HepG2 (cell line): ENCODE measurements around the gene MAN2B2. TPM values are rescaled to one million over a fixed set of nuclear protein-coding genes. Genes with fewer than 3 reads are reported as not detected.

Experiments
- ATAC-seq: fragments of 200-7000 bp; cut with Tn5 transposase; 3 replicates; pipeline ENCODE4 v1.9.1; 2020; ENCODE audit warnings: mild to moderate bottlenecking, moderate library complexity
- BruUV-seq: library from RNA; stranded (reverse); fragments of 400-500 nt; replicated peaks from 2 replicates; lab custom pipeline; 2021; lab: Mats Ljungman, UMichigan
- CTCF ChIA-PET: fragments of 300-600 bp; formaldehyde crosslinking; extraction: SDS; loops from one replicate; lab custom pipeline; 2021; ENCODE audit warnings: low total read pairs, inconsistent platforms, low intra/inter-chr PET ratio; lab: Yijun Ruan, JAX
- POLR2A ChIA-PET: fragments of 350-600 bp; sonication (Branson Sonifier 250); formaldehyde crosslinking; loops from one replicate; lab custom pipeline; 2020; ENCODE audit warnings: antibody characterized with exemption, inconsistent platforms; lab: Yijun Ruan, JAX
- DNase-seq: peaks from one replicate; pipeline ENCODE4 v3.0.0-alpha.2; 2015; ENCODE audit warnings: low spot score
- FAIRE-seq: peaks from 3 replicates; lab custom pipeline; 2011; peaks lifted over from hg19 to GRCh38; lab: Jason Lieb, UNC
- H2AFZ ChIP-seq: one replicate; pipeline ENCODE4 v1.6.1; 2011; ENCODE audit warnings: low read length, inconsistent platforms
- H3K27ac ChIP-seq: fragments of 300-600 bp; 3 replicates; pipeline ENCODE4 v1.8.0; 2011; ENCODE audit warnings: mixed run types, mild to moderate bottlenecking, mixed read lengths, low read length, inconsistent platforms; ENCODE audit not compliant: insufficient read depth; ENCODE audit errors: extremely low read length
- H3K27me3 ChIP-seq, 2 experiments: fragments of 200-600 bp in 1 of 2; 2 replicates in 1 of 2; 3 replicates in 1 of 2; pipeline versions ENCODE4 v1.6.0 to v1.8.0; 2011; ENCODE audit warnings: low read length in 2 of 2, mild to moderate bottlenecking in 2 of 2, moderate library complexity in 2 of 2, inconsistent platforms in 1 of 2; ENCODE audit not compliant: insufficient read depth in 2 of 2, control insufficient read depth in 1 of 2
- H3K36me3 ChIP-seq, 2 experiments: fragments of 200-600 bp in 1 of 2; replicated peaks in 1 of 2; 2 replicates in 1 of 2; 3 replicates in 1 of 2; pipeline versions ENCODE4 v1.5.1 to v1.8.0; 2011; ENCODE audit warnings: low read length in 2 of 2, inconsistent platforms in 1 of 2; ENCODE audit not compliant: insufficient read depth in 2 of 2, control insufficient read depth in 1 of 2
- H3K4me1 ChIP-seq: 2 replicates; pipeline ENCODE4 v1.5.1; 2012; ENCODE audit warnings: low read length, inconsistent platforms; ENCODE audit not compliant: insufficient read depth
- H3K4me2 ChIP-seq: 2 replicates; pipeline ENCODE4 v1.6.0; 2011; ENCODE audit warnings: low read depth, low read length, inconsistent platforms
- H3K4me3 ChIP-seq, 3 experiments: fragments of 200-600 bp in 1 of 3; sonication (generic), shearing (Covaris generic) in 1 of 3; replicated peaks in 1 of 3; 2 replicates each; pipeline ENCODE4 v1.5.1; 2011 to 2016; ENCODE audit warnings: low read length in 3 of 3, inconsistent platforms in 2 of 3, low read depth in 2 of 3, mild to moderate bottlenecking in 2 of 3, control low read depth in 1 of 3, mixed read lengths in 1 of 3; ENCODE audit not compliant: insufficient read depth in 1 of 3
- H3K79me2 ChIP-seq: one replicate; pipeline ENCODE4 v1.6.1; 2011; ENCODE audit warnings: low read length, inconsistent platforms; ENCODE audit not compliant: insufficient read depth
- H3K9ac ChIP-seq: 2 replicates; pipeline ENCODE4 v1.6.0; 2011; ENCODE audit warnings: mild to moderate bottlenecking, low read depth, low read length, inconsistent platforms; ENCODE audit not compliant: insufficient read depth
- H3K9me3 ChIP-seq: 2 replicates; pipeline ENCODE4 v1.5.1; 2012; ENCODE audit warnings: mild to moderate bottlenecking, low read length
- H4K20me1 ChIP-seq: 2 replicates; pipeline ENCODE4 v1.6.0; 2011; ENCODE audit warnings: inconsistent platforms, mild to moderate bottlenecking, low read length, moderate library complexity; ENCODE audit not compliant: insufficient read depth
- CREM ChIP-seq, 2 experiments: sonication (generic) in 1 of 2; formaldehyde crosslinking in 1 of 2; IDR thresholded peaks; 2 replicates each; pipeline versions ENCODE4 v1.4.0 to v1.6.1; 2016 to 2020; ENCODE audit warnings: antibody characterized with exemption in 1 of 2, mild to moderate bottlenecking in 1 of 2, missing genetic modification reagents in 1 of 2
- NR2F6 ChIP-seq, 2 experiments: IDR thresholded peaks; 2 replicates each; pipeline ENCODE4 v1.6.1; 2016; ENCODE audit warnings: antibody characterized with exemption in 1 of 2, mild to moderate bottlenecking in 1 of 2
- STAG1 ChIP-seq: sonication (generic); formaldehyde crosslinking; IDR thresholded peaks from 2 replicates; pipeline ENCODE4 v1.4.0; 2020; ENCODE audit warnings: missing genetic modification reagents
- TCF12 ChIP-seq, 2 experiments: fragments of 450-650 bp in 1 of 2; sonication (generic) in 1 of 2; formaldehyde crosslinking in 1 of 2; IDR thresholded peaks; 2 replicates each; pipeline versions ENCODE4 v1.6.1 to v1.8.0; 2017 to 2022; ENCODE audit warnings: antibody characterized with exemption in 1 of 2, mild to moderate bottlenecking in 1 of 2, missing genetic modification reagents in 1 of 2, moderate library complexity in 1 of 2
- ZFAT ChIP-seq: sonication (generic); formaldehyde crosslinking; conservative IDR thresholded peaks from 2 replicates; pipeline ENCODE4 v1.8.1; 2023; ENCODE audit warnings: missing genetic modification reagents, inconsistent platforms
- ZNF121 ChIP-seq: sonication (generic); formaldehyde crosslinking; IDR thresholded peaks from 2 replicates; pipeline ENCODE4 v1.5.0; 2020; ENCODE audit warnings: mild to moderate bottlenecking, missing genetic modification reagents
- ZNF629 ChIP-seq: sonication (generic); formaldehyde crosslinking; conservative IDR thresholded peaks from 2 replicates; pipeline ENCODE4 v1.5.0; 2020; ENCODE audit warnings: missing genetic modification reagents
- ZNF790 ChIP-seq: sonication (generic); formaldehyde crosslinking; IDR thresholded peaks from 2 replicates; pipeline ENCODE4 v1.8.0; 2022; ENCODE audit warnings: missing genetic modification reagents, mild to moderate bottlenecking, borderline replicate concordance
- WGBS: methylation state at CpG from one replicate; pipeline ENCODE4 v1.1.6; 2017; ENCODE audit warnings: low lambda C conversion rate; 5-methylcytosine and 5-hydroxymethylcytosine counted together
- in situ Hi-C: cut with HindIII; loops from 2 replicates; pipeline ENCODE4 v1.10.0; 2017; ENCODE audit warnings: low pct_unique_long_range_greater_than_20kb; ENCODE audit not compliant: extremely low pct_ligation_motif_present
- intact Hi-C: fragments of 100-400 bp; cut with micrococcal nuclease; formaldehyde crosslinking; loops from one replicate; pipeline ENCODE4 v1.10.0; 2022; ENCODE audit not compliant: unreplicated experiment
- polyA plus RNA-seq, 8 experiments: library from polyadenylated mRNA; depleted of rRNA in 3 of 8; stranded (reverse) in 7 of 8; unstranded in 1 of 8; fragments of >200 nt; fragmentation: Illumina TruSeq in 4 of 8; extraction: Trizol in 4 of 8; gene quantifications; 2 replicates each; pipeline versions ENCODE4 v1.2.1 to v1.2.3, GENCODE V29; 2011 to 2016; ENCODE audit warnings: low read depth in 4 of 8, missing spikeins in 1 of 8, mixed read lengths in 1 of 8; ENCODE audit not compliant: insufficient read depth in 1 of 8
- total RNA-seq, 5 experiments: library from RNA; depleted of rRNA; stranded (reverse); fragments of >200 nt; fragmentation: Illumina TruSeq; extraction: Trizol; gene quantifications; 2 replicates each; pipeline ENCODE4 v1.2.3, GENCODE V29; 2016; ENCODE audit warnings: low read depth in 1 of 5
- TF ChIP-seq, protein P1 (sequence below): sonication (generic); formaldehyde crosslinking; IDR thresholded peaks from 2 replicates; pipeline ENCODE4 v1.9.0; 2022; ENCODE audit warnings: missing genetic modification reagents, mild to moderate bottlenecking, borderline replicate concordance
- TF ChIP-seq, protein P2 (sequence below): sonication (generic); formaldehyde crosslinking; IDR thresholded peaks from 2 replicates; pipeline ENCODE4 v1.4.0; 2020; ENCODE audit warnings: missing genetic modification reagents, mild to moderate bottlenecking, borderline replicate concordance
- TF ChIP-seq, protein P3 (sequence below), 2 experiments: sonication (generic) in 1 of 2; formaldehyde crosslinking in 1 of 2; IDR thresholded peaks; 2 replicates each; pipeline versions ENCODE4 v1.4.0 to v1.6.1; 2018 to 2020; ENCODE audit warnings: missing genetic modification reagents in 2 of 2, borderline replicate concordance in 1 of 2, low read depth in 1 of 2, mild to moderate bottlenecking in 1 of 2, missing biosample characterization in 1 of 2
- TF ChIP-seq, protein P4 (sequence below): sonication (generic); formaldehyde crosslinking; IDR thresholded peaks from 2 replicates; pipeline ENCODE4 v1.5.0; 2020; ENCODE audit warnings: mild to moderate bottlenecking, missing genetic modification reagents, moderate library complexity

Gene MAN2B2
- total and polyA plus RNA-seq, 2 of the 13 experiments (the other 11 are each of a cell fraction or from before 2014, with no cell fraction given) = 4.8 to 5.4 TPM

DNA sequence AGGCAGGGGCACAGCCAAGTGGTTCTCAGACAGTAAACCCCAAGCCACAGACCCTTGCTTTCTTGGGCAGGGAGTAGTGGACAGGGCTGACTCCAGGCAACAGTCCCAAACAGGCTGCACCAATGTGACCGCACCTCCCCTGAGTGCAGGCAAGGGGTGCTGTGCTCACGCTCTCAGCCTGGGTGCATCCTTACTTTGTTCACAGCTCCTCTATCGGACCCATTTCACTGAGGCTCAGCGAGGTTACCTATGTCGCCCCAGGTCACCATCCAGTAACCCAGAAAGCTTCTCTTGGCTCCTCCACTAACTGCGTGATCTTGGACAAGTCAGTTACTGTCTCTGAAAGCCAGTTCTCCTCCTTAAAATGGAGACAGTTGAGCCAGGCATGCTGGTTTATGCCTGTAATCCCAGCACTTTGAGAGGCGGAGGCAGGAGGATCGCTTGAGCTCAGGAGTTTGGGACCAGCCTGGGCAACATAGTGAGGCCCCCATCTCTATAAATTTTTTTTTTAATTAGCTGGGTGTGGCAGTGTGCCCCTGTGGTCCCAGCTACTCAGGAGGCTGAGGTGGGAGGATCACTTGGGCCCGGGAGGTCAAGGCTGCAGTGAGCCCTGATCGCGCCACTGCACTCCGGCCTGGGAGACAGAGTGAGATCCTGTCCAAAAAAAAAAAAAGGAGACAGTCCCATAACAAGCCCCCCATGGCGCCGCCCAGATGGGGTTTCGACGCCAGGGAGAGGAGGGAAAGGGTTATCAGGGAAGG, 823 bp upstream of the MAN2B2 start:
- CTCF ChIA-PET = no interaction called here
- H3K27ac ChIP-seq = no peak overlapping the region
- BruUV-seq = no TSS peak
- H3K9me3 ChIP-seq = peaks cover 4% of the 10 kb centered on the region; the same call in 1 of the 2 replicates
- no peak for FAIRE-seq
- in situ Hi-C loops (loop anchor here (25.0 kb wide), 1 partner anchor 337 kb away; no protein-coding TSS in a partner anchor), intact Hi-C loops (no loop called here)
- DNase-seq = no peak
- peak; percentile 41 for ATAC-seq
- H4K20me1 ChIP-seq = no peaks in the 10 kb centered on the region
- peaks cover 21% of the 10 kb centered on the region for H3K4me1 ChIP-seq
- H3K79me2 ChIP-seq = no peaks in the 10 kb centered on the region
- peak overlapping the region; percentile 84 for H3K4me2 ChIP-seq
- POLR2A ChIA-PET = interaction anchor here (0.6 to 1.8 kb wide), 12 partner anchors 8 to 295 kb away, joined by 3 to 11 read pairs (median 4); partner anchors contain the start of gene MRFAP1
- peak overlapping the region; percentile 17; the same call in 1 of the 2 replicates for H3K9ac ChIP-seq
- H3K36me3 ChIP-seq = peaks cover 2 to 8% of the 10 kb centered on the region in 2 experiments; a peak in 1 of 5 replicates
- peaks cover 2 to 28% of the 10 kb centered on the region in 2 experiments; a peak in 3 of 5 replicates for H3K27me3 ChIP-seq
- H2AFZ ChIP-seq = peak overlapping the region; percentile 45
- peak overlapping the region; percentile 28 to 87 (median 60); a peak in 4 of 6 replicates for H3K4me3 ChIP-seq
- 21% methylated on average over 16 of the region's 16 CpGs for WGBS
- TF ChIP-seq CREM (IDR thresholded peaks at IDR 0.05) (no peak), CREM (CRISPR knock-in tag; IDR thresholded peaks at IDR 0.05) (no peak), ZFAT (CRISPR knock-in tag) (no peak), ZNF121 (CRISPR knock-in tag) (0 out of 2 replicates have a peak, but pooled peaks have one; percentile 33), ZNF790 (CRISPR knock-in tag) (0 out of 2 replicates have a peak, but pooled peaks have one; percentile 42), TCF12 (IDR thresholded peaks at IDR 0.05) (no peak), TCF12 (CRISPR knock-in tag; IDR thresholded peaks at IDR 0.05) (no peak), NR2F6 (IDR thresholded peaks at IDR 0.05) (0 out of 2 replicates have a peak, but pooled peaks have one; percentile 24), NR2F6 (CRISPR knock-in tag; IDR thresholded peaks at IDR 0.05) (no peak), STAG1 (peak; percentile 42), ZNF629 (peak; percentile 66)
- TF ChIP-seq, protein P1, sequence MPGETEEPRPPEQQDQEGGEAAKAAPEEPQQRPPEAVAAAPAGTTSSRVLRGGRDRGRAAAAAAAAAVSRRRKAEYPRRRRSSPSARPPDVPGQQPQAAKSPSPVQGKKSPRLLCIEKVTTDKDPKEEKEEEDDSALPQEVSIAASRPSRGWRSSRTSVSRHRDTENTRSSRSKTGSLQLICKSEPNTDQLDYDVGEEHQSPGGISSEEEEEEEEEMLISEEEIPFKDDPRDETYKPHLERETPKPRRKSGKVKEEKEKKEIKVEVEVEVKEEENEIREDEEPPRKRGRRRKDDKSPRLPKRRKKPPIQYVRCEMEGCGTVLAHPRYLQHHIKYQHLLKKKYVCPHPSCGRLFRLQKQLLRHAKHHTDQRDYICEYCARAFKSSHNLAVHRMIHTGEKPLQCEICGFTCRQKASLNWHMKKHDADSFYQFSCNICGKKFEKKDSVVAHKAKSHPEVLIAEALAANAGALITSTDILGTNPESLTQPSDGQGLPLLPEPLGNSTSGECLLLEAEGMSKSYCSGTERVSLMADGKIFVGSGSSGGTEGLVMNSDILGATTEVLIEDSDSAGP (CRISPR knock-in tag) = 0 out of 2 replicates have a peak, but pooled peaks have one; percentile 1
- TF ChIP-seq, protein P2, sequence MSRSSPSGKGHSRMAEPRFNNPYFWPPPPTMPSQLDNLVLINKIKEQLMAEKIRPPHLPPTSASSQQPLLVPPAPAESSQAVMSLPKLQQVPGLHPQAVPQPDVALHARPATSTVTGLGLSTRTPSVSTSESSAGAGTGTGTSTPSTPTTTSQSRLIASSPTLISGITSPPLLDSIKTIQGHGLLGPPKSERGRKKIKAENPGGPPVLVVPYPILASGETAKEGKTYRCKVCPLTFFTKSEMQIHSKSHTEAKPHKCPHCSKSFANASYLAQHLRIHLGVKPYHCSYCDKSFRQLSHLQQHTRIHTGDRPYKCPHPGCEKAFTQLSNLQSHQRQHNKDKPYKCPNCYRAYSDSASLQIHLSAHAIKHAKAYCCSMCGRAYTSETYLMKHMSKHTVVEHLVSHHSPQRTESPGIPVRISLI (CRISPR knock-in tag) = peak; percentile 23; the same call in 1 of the 2 replicates
- TF ChIP-seq, protein P3, sequence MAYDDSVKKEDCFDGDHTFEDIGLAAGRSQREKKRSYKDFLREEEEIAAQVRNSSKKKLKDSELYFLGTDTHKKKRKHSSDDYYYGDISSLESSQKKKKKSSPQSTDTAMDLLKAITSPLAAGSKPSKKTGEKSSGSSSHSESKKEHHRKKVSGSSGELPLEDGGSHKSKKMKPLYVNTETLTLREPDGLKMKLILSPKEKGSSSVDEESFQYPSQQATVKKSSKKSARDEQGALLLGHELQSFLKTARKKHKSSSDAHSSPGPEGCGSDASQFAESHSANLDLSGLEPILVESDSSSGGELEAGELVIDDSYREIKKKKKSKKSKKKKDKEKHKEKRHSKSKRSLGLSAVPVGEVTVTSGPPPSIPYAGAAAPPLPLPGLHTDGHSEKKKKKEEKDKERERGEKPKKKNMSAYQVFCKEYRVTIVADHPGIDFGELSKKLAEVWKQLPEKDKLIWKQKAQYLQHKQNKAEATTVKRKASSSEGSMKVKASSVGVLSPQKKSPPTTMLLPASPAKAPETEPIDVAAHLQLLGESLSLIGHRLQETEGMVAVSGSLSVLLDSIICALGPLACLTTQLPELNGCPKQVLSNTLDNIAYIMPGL (CRISPR knock-in tag; IDR thresholded peaks at IDR 0.05; ENCODE audit: borderline replicate concordance in 1 of 2, low read depth in 1 of 2) = no peak
- TF ChIP-seq, protein P4, sequence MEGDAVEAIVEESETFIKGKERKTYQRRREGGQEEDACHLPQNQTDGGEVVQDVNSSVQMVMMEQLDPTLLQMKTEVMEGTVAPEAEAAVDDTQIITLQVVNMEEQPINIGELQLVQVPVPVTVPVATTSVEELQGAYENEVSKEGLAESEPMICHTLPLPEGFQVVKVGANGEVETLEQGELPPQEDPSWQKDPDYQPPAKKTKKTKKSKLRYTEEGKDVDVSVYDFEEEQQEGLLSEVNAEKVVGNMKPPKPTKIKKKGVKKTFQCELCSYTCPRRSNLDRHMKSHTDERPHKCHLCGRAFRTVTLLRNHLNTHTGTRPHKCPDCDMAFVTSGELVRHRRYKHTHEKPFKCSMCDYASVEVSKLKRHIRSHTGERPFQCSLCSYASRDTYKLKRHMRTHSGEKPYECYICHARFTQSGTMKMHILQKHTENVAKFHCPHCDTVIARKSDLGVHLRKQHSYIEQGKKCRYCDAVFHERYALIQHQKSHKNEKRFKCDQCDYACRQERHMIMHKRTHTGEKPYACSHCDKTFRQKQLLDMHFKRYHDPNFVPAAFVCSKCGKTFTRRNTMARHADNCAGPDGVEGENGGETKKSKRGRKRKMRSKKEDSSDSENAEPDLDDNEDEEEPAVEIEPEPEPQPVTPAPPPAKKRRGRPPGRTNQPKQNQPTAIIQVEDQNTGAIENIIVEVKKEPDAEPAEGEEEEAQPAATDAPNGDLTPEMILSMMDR = peak; percentile 59
